HepG2 (cell line): ENCODE results near the gene KRT14. TPM values are rescaled to one million over a fixed set of nuclear protein-coding genes. Genes with fewer than 3 reads are reported as not detected.

Source experiments
- ATAC-seq: fragments of 200-7000 bp; cut with Tn5 transposase; 3 replicates; pipeline ENCODE4 v1.9.1; 2020; ENCODE audit warnings: mild to moderate bottlenecking, moderate library complexity
- BruUV-seq: library from RNA; stranded (reverse); fragments of 400-500 nt; replicated peaks from 2 replicates; lab custom pipeline; 2021; lab: Mats Ljungman, UMichigan
- CTCF ChIA-PET: fragments of 300-600 bp; formaldehyde crosslinking; extraction: SDS; loops from one replicate; lab custom pipeline; 2021; ENCODE audit warnings: low total read pairs, inconsistent platforms, low intra/inter-chr PET ratio; lab: Yijun Ruan, JAX
- POLR2A ChIA-PET: fragments of 350-600 bp; sonication (Branson Sonifier 250); formaldehyde crosslinking; loops from one replicate; lab custom pipeline; 2020; ENCODE audit warnings: antibody characterized with exemption, inconsistent platforms; lab: Yijun Ruan, JAX
- DNase-seq: peaks from one replicate; pipeline ENCODE4 v3.0.0-alpha.2; 2015; ENCODE audit warnings: low spot score
- FAIRE-seq: peaks from 3 replicates; lab custom pipeline; 2011; peaks lifted over from hg19 to GRCh38; lab: Jason Lieb, UNC
- H2AFZ ChIP-seq: one replicate; pipeline ENCODE4 v1.6.1; 2011; ENCODE audit warnings: low read length, inconsistent platforms
- H3K27ac ChIP-seq: fragments of 300-600 bp; 3 replicates; pipeline ENCODE4 v1.8.0; 2011; ENCODE audit warnings: mixed run types, mild to moderate bottlenecking, mixed read lengths, low read length, inconsistent platforms; ENCODE audit not compliant: insufficient read depth; ENCODE audit errors: extremely low read length
- H3K27me3 ChIP-seq, 2 experiments: fragments of 200-600 bp in 1 of 2; 2 replicates in 1 of 2; 3 replicates in 1 of 2; pipeline versions ENCODE4 v1.6.0 to v1.8.0; 2011; ENCODE audit warnings: low read length in 2 of 2, mild to moderate bottlenecking in 2 of 2, moderate library complexity in 2 of 2, inconsistent platforms in 1 of 2; ENCODE audit not compliant: insufficient read depth in 2 of 2, control insufficient read depth in 1 of 2
- H3K36me3 ChIP-seq, 2 experiments: fragments of 200-600 bp in 1 of 2; replicated peaks in 1 of 2; 2 replicates in 1 of 2; 3 replicates in 1 of 2; pipeline versions ENCODE4 v1.5.1 to v1.8.0; 2011; ENCODE audit warnings: low read length in 2 of 2, inconsistent platforms in 1 of 2; ENCODE audit not compliant: insufficient read depth in 2 of 2, control insufficient read depth in 1 of 2
- H3K4me1 ChIP-seq: 2 replicates; pipeline ENCODE4 v1.5.1; 2012; ENCODE audit warnings: low read length, inconsistent platforms; ENCODE audit not compliant: insufficient read depth
- H3K4me2 ChIP-seq: 2 replicates; pipeline ENCODE4 v1.6.0; 2011; ENCODE audit warnings: low read depth, low read length, inconsistent platforms
- H3K4me3 ChIP-seq, 3 experiments: fragments of 200-600 bp in 1 of 3; sonication (generic), shearing (Covaris generic) in 1 of 3; replicated peaks in 1 of 3; 2 replicates each; pipeline ENCODE4 v1.5.1; 2011 to 2016; ENCODE audit warnings: low read length in 3 of 3, inconsistent platforms in 2 of 3, low read depth in 2 of 3, mild to moderate bottlenecking in 2 of 3, control low read depth in 1 of 3, mixed read lengths in 1 of 3; ENCODE audit not compliant: insufficient read depth in 1 of 3
- H3K79me2 ChIP-seq: one replicate; pipeline ENCODE4 v1.6.1; 2011; ENCODE audit warnings: low read length, inconsistent platforms; ENCODE audit not compliant: insufficient read depth
- H3K9ac ChIP-seq: 2 replicates; pipeline ENCODE4 v1.6.0; 2011; ENCODE audit warnings: mild to moderate bottlenecking, low read depth, low read length, inconsistent platforms; ENCODE audit not compliant: insufficient read depth
- H3K9me3 ChIP-seq: 2 replicates; pipeline ENCODE4 v1.5.1; 2012; ENCODE audit warnings: mild to moderate bottlenecking, low read length
- H4K20me1 ChIP-seq: 2 replicates; pipeline ENCODE4 v1.6.0; 2011; ENCODE audit warnings: inconsistent platforms, mild to moderate bottlenecking, low read length, moderate library complexity; ENCODE audit not compliant: insufficient read depth
- BCLAF1 ChIP-seq: fragments of 450-650 bp; IDR thresholded peaks from 2 replicates; pipeline ENCODE4 v1.6.1; 2017; ENCODE audit warnings: mild to moderate bottlenecking
- BRD4 ChIP-seq: sonication (generic); formaldehyde crosslinking; IDR thresholded peaks from 2 replicates; pipeline ENCODE4 v1.4.0; 2020; ENCODE audit warnings: missing genetic modification reagents
- CBX5 ChIP-seq: sonication (generic); formaldehyde crosslinking; IDR thresholded peaks from 2 replicates; pipeline ENCODE4 v1.4.0; 2020; ENCODE audit warnings: missing genetic modification reagents, borderline replicate concordance
- CERS6 ChIP-seq: sonication (generic); formaldehyde crosslinking; IDR thresholded peaks from 2 replicates; pipeline ENCODE4 v1.5.0; 2020; ENCODE audit warnings: missing genetic modification reagents
- HMGA1 ChIP-seq: sonication (generic); formaldehyde crosslinking; conservative IDR thresholded peaks from 2 replicates; pipeline ENCODE4 v1.4.0; 2020; ENCODE audit warnings: missing genetic modification reagents
- KDM4B ChIP-seq: sonication (generic); formaldehyde crosslinking; IDR thresholded peaks from 2 replicates; pipeline ENCODE4 v1.4.0; 2020; ENCODE audit warnings: missing genetic modification reagents
- MYPOP ChIP-seq: sonication (generic); formaldehyde crosslinking; IDR thresholded peaks from 2 replicates; pipeline ENCODE4 v1.8.1; 2023; ENCODE audit warnings: mild to moderate bottlenecking, moderate library complexity, missing genetic modification reagents
- NFIC ChIP-seq: IDR thresholded peaks from 2 replicates; pipeline ENCODE4 v1.6.1; 2012; ENCODE audit warnings: mild to moderate bottlenecking, low read length, inconsistent platforms
- PTBP1 ChIP-seq: fragments of 200-400 bp; formaldehyde crosslinking; IDR thresholded peaks from 2 replicates; pipeline ENCODE4 v1.6.1; 2018; ENCODE audit warnings: low read length, low read depth; ENCODE audit not compliant: poor library complexity, severe bottlenecking
- SIX4 ChIP-seq: sonication (generic); formaldehyde crosslinking; IDR thresholded peaks from 2 replicates; pipeline ENCODE4 v1.4.0; 2020; ENCODE audit warnings: missing genetic modification reagents
- THAP7 ChIP-seq: sonication (generic); formaldehyde crosslinking; IDR thresholded peaks from 2 replicates; pipeline ENCODE4 v1.8.1; 2023; ENCODE audit warnings: mild to moderate bottlenecking, missing genetic modification reagents
- ZC3H13 ChIP-seq: sonication (generic); formaldehyde crosslinking; IDR thresholded peaks from 2 replicates; pipeline ENCODE4 v1.8.1; 2023; ENCODE audit warnings: mild to moderate bottlenecking, missing genetic modification reagents, moderate library complexity
- ZFP36L2 ChIP-seq: sonication (generic); formaldehyde crosslinking; IDR thresholded peaks from 2 replicates; pipeline ENCODE4 v1.4.0; 2020; ENCODE audit warnings: missing genetic modification reagents
- ZNF451 ChIP-seq: sonication (generic); formaldehyde crosslinking; IDR thresholded peaks from 2 replicates; pipeline ENCODE4 v1.5.0; 2020; ENCODE audit warnings: mild to moderate bottlenecking, missing genetic modification reagents
- ZNF460 ChIP-seq: sonication (generic); formaldehyde crosslinking; IDR thresholded peaks from 2 replicates; pipeline ENCODE4 v1.5.1; 2020; ENCODE audit warnings: missing genetic modification reagents, mild to moderate bottlenecking, borderline replicate concordance
- ZNF563 ChIP-seq: sonication (generic); formaldehyde crosslinking; IDR thresholded peaks from 2 replicates; pipeline ENCODE4 v1.8.0; 2022; ENCODE audit warnings: mild to moderate bottlenecking, moderate library complexity, missing genetic modification reagents
- ZNF580 ChIP-seq: IDR thresholded peaks from 2 replicates; pipeline ENCODE4 v1.6.1; 2016; ENCODE audit warnings: low read depth, borderline replicate concordance
- ZNF704 ChIP-seq: sonication (generic); formaldehyde crosslinking; IDR thresholded peaks from 2 replicates; pipeline ENCODE4 v1.8.1; 2023; ENCODE audit warnings: mild to moderate bottlenecking, inconsistent platforms, moderate library complexity, missing genetic modification reagents, borderline replicate concordance
- ZSCAN30 ChIP-seq: sonication (generic); formaldehyde crosslinking; IDR thresholded peaks from 2 replicates; pipeline ENCODE4 v1.5.0; 2020; ENCODE audit warnings: mild to moderate bottlenecking, missing genetic modification reagents
- WGBS: methylation state at CpG from one replicate; pipeline ENCODE4 v1.1.6; 2017; ENCODE audit warnings: low lambda C conversion rate; 5-methylcytosine and 5-hydroxymethylcytosine counted together
- in situ Hi-C: cut with HindIII; loops from 2 replicates; pipeline ENCODE4 v1.10.0; 2017; ENCODE audit warnings: low pct_unique_long_range_greater_than_20kb; ENCODE audit not compliant: extremely low pct_ligation_motif_present
- intact Hi-C: fragments of 100-400 bp; cut with micrococcal nuclease; formaldehyde crosslinking; loops from one replicate; pipeline ENCODE4 v1.10.0; 2022; ENCODE audit not compliant: unreplicated experiment
- polyA plus RNA-seq, 8 experiments: library from polyadenylated mRNA; depleted of rRNA in 3 of 8; stranded (reverse) in 7 of 8; unstranded in 1 of 8; fragments of >200 nt; fragmentation: Illumina TruSeq in 4 of 8; extraction: Trizol in 4 of 8; gene quantifications; 2 replicates each; pipeline versions ENCODE4 v1.2.1 to v1.2.3, GENCODE V29; 2011 to 2016; ENCODE audit warnings: low read depth in 4 of 8, missing spikeins in 1 of 8, mixed read lengths in 1 of 8; ENCODE audit not compliant: insufficient read depth in 1 of 8
- total RNA-seq, 5 experiments: library from RNA; depleted of rRNA; stranded (reverse); fragments of >200 nt; fragmentation: Illumina TruSeq; extraction: Trizol; gene quantifications; 2 replicates each; pipeline ENCODE4 v1.2.3, GENCODE V29; 2016; ENCODE audit warnings: low read depth in 1 of 5

The KRT14 gene
- total and polyA plus RNA-seq, 2 of the 13 experiments (the other 11 are each of a cell fraction or from before 2014, with no cell fraction given) = 0.09 TPM; not detected in 1

GRCh38 chr17:41617136-41617535 is 30.4 kb upstream of the KRT14 start:
- in situ Hi-C loops (no loop called here), intact Hi-C loops (no loop called here)
- DNase-seq (no peak), ATAC-seq (no peak), FAIRE-seq (no peak)
- ChIA-PET CTCF (no interaction called here), POLR2A (no interaction called here)
- no TSS peak for BruUV-seq
- no peak overlapping the region for H2AFZ ChIP-seq
- H3K9me3 ChIP-seq = no peaks in the 10 kb centered on the region
- H3K4me3 ChIP-seq = no peak overlapping the region
- H3K79me2 ChIP-seq = no peaks in the 10 kb centered on the region
- H3K9ac ChIP-seq = no peak overlapping the region
- peaks cover 10 to 53% of the 10 kb centered on the region in 2 experiments; a peak in 4 of 5 replicates for H3K27me3 ChIP-seq
- no peak overlapping the region for H3K4me2 ChIP-seq
- no peaks in the 10 kb centered on the region for H3K4me1 ChIP-seq
- TF ChIP-seq ZNF563 (CRISPR knock-in tag) (no peak), ZNF704 (CRISPR knock-in tag) (no peak), KDM4B (no peak), ZC3H13 (CRISPR knock-in tag) (no peak), CBX5 (CRISPR knock-in tag) (no peak), ZNF580 (CRISPR knock-in tag) (no peak), THAP7 (no peak), ZNF451 (no peak), BRD4 (CRISPR knock-in tag) (no peak), CERS6 (no peak), ZNF460 (CRISPR knock-in tag) (no peak), MYPOP (CRISPR knock-in tag) (no peak), HMGA1 (CRISPR knock-in tag) (no peak), NFIC (no peak), ZSCAN30 (CRISPR knock-in tag) (no peak), BCLAF1 (no peak), ZFP36L2 (CRISPR knock-in tag) (no peak), SIX4 (CRISPR knock-in tag) (no peak), PTBP1 (no peak)
- 7% methylated on average over 3 of the region's 3 CpGs for WGBS
- no peak overlapping the region for H3K27ac ChIP-seq
- no peaks in the 10 kb centered on the region for H4K20me1 ChIP-seq
- no peaks in the 10 kb centered on the region for H3K36me3 ChIP-seq
